AG09319 (cell line): ENCODE measurements around the gene SCRN2.

Experiments used
- DNase-seq: peaks from one replicate; pipeline ENCODE4 v3.0.0-alpha.2; 2010; ENCODE audit warnings: low read depth; ENCODE audit errors: extremely low read depth
- CTCF ChIP-seq: IDR thresholded peaks from 2 replicates; pipeline ENCODE4 v1.5.1; 2011; ENCODE audit warnings: low read depth, mild to moderate bottlenecking, inconsistent platforms, low read length, moderate library complexity

The SCRN2 gene

GRCh38 chr17:47803751-47804150, 37.3 kb downstream of the SCRN2 start:
- TF ChIP-seq CTCF, result no peak
- no peak for DNase-seq

DNA sequence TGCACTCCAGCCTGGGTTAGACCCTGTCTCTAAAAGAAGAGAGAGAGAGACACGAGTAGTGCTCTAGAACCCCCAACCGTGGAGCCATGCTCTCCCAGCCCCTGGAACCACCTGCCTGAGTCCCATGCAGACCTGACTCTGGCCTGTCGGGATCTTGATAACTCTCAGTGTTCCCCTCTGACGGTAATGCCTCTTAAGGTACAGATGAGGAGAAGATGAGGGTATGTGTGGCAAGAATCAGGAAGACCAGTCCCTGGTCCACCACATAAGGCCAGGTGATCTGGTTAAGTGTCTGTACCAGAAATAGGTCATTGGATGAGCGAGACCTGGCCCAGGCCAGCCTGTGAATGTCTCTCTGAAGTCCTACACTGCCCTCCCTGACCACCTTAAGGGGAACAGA, 37.9 kb downstream of the SCRN2 start:
- no peak for TF ChIP-seq CTCF
- DNase-seq, result no peak

DNA sequence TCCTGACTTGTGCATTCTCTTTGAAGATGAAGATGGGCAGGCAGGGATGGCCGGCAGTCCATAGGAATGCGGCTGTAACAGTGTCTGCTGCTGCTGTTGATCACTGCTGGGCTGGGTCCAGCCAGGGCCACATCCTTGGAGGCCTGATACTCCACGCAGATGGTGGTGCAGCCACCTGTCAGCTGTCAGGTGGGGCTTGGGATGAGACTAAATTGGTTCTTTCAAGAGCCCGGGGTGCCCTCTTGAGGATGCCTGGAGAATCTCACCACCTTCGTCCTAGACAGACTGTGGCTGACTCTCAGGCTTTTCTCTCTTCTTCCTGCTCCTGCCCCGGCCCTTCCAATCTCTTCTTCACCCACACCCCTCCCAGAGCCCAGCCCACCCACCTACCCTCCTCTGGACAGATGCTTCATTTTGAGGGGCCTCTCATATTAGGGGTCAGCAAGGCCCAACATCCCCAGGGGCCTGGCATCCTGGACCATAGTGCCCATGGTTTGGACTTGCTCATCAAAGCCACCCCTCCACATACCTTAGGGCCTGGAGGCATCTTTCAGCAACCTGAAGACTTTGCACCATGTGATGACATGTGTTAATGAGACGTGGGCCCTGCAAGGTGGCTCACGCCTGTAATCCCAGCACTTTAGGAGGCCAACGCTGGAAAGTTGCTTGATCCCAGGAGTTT, 38.6 kb downstream of the SCRN2 start:
- no peak for DNase-seq
- peak; percentile 67 for TF ChIP-seq CTCF

GRCh38 chr17:47801906-47802305, 39.2 kb downstream of the SCRN2 start:
- no peak for TF ChIP-seq CTCF
- no peak for DNase-seq

- DNase-seq, result no peak
- TF ChIP-seq CTCF, result no peak
Observed at GRCh38 chr17:47801176-47801765, 39.8 kb downstream of the SCRN2 start.

- no peak for TF ChIP-seq CTCF
- no peak for DNase-seq
Observed at GRCh38 chr17:47800686-47801085, 40.4 kb downstream of the SCRN2 start.

DNA sequence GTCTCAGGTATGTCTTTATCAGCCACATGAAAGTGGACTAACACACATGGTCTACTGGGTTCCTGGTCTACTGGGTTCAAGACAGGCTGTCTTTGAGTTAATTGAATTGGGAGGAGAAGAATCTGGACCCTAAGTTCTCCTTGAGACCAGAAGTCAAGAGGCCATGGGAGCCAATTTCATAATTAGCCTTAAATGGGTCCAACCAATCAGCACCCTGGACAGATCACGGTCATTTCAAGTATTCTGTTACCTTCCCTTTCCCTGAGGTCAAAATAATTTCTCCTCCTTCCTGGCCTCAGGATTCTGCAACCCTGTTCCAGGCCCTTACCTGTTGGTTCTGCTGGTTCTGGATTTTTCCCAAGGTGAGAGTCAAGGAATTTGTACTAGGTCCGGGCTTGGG, 43.3 kb downstream of the SCRN2 start:
- TF ChIP-seq CTCF, result no peak
- DNase-seq, result no peak
